HG02840 (cell line): ENCODE measurements around the gene TBC1D16.

Source experiments
- ATAC-seq: cut with Tn5 transposase; IDR thresholded peaks from one replicate; pipeline ENCODE4 v1.9.1; 2021; ENCODE audit warnings: mild to moderate bottlenecking, moderate library complexity, moderate number of reproducible peaks; ENCODE audit not compliant: unreplicated experiment, low FRiP score

Gene TBC1D16

GRCh38 chr17:80026359-80027042, 9.2 kb downstream of the TBC1D16 start:
- no peak for ATAC-seq

- ATAC-seq, result no peak
Measured at GRCh38 chr17:80025796-80026195, 9.9 kb downstream of the TBC1D16 start.

GRCh38 chr17:80025140-80025539, 10.5 kb downstream of the TBC1D16 start:
- no peak for ATAC-seq

GRCh38 chr17:80024206-80024972, 11.3 kb downstream of the TBC1D16 start:
- no peak for ATAC-seq

GRCh38 chr17:80023481-80024205, 12.0 kb downstream of the TBC1D16 start:
- ATAC-seq, result no peak

GRCh38 chr17:80021600-80021999, 14.1 kb downstream of the TBC1D16 start:
- ATAC-seq, result no peak

GRCh38 chr17:80018917-80019651, 16.6 kb downstream of the TBC1D16 start:
- no peak for ATAC-seq

- no peak for ATAC-seq
Measured at GRCh38 chr17:80017226-80018010, 18.3 kb downstream of the TBC1D16 start.

GRCh38 chr17:80012765-80013741, 22.6 kb downstream of the TBC1D16 start:
- no peak for ATAC-seq

- no peak for ATAC-seq
Measured at GRCh38 chr17:80011989-80012555, 23.6 kb downstream of the TBC1D16 start.

GRCh38 chr17:80010283-80010858, 25.3 kb downstream of the TBC1D16 start:
- no peak for ATAC-seq

- no peak for ATAC-seq
Measured at GRCh38 chr17:80009391-80010282, 26.0 kb downstream of the TBC1D16 start.

GRCh38 chr17:80008848-80009247, 26.8 kb downstream of the TBC1D16 start:
- no peak for ATAC-seq

GRCh38 chr17:80008383-80008840, 27.3 kb downstream of the TBC1D16 start:
- no peak for ATAC-seq

- ATAC-seq, result no peak
Measured at GRCh38 chr17:80007939-80008338, 27.7 kb downstream of the TBC1D16 start.

GRCh38 chr17:80006811-80007752, 28.6 kb downstream of the TBC1D16 start:
- ATAC-seq, result no peak
